ENCODE data around the gene NT5DC3. TPM values are rescaled to one million over a fixed set of nuclear protein-coding genes. Genes with fewer than 3 reads are reported as not detected.

The NT5DC3 gene
- total and polyA plus RNA-seq, 9 of the 15 experiments (the other 6 are each of a cell fraction or from before 2014, with no cell fraction given): 6.3 to 33.5 (median 24.5) TPM

DNA sequence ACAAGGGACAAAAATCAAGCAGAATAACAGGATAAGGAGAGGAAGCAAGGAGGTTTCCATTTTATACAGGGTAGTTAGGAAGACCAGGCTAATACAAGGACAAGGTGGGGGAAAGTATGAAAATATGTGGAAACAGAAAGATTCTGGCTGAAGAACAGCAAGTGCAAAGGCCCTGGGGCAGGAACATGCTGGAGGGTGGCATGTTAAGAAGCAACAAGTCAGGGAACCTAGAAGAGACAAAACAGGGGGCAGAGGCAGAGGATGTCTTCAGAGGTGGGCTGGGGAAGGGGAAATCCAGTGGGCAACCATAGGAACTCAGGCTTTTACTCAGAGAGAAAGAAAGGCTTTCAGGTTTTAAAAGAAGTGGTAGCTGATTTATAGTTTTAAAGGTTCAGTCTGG, 54.8 kb downstream of the NT5DC3 start:
- TF ChIP-seq, protein P1, sequence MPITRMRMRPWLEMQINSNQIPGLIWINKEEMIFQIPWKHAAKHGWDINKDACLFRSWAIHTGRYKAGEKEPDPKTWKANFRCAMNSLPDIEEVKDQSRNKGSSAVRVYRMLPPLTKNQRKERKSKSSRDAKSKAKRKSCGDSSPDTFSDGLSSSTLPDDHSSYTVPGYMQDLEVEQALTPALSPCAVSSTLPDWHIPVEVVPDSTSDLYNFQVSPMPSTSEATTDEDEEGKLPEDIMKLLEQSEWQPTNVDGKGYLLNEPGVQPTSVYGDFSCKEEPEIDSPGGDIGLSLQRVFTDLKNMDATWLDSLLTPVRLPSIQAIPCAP (CRISPR knock-in tag; IDR thresholded peaks at IDR 0.05; ENCODE audit: borderline replicate concordance): no peak
- TF ChIP-seq RBM25 (IDR thresholded peaks at IDR 0.05; ENCODE audit: low read depth, low read length, severe bottlenecking): peak; percentile 49
- Histone ChIP-seq H3K36me3 (ENCODE audit: control insufficient read depth, insufficient read depth, low read length) (peaks cover 78% of the 10 kb centered on the region), H3K9ac (ENCODE audit: insufficient read depth in 1 of 2, low read depth in 2 of 2, low read length in 2 of 2) (no peak overlapping the region), H3K4me3 (no peak overlapping the region), H3K9me3 (replicated peaks; ENCODE audit: control insufficient read depth, insufficient read depth, low read depth, low read length) (no peaks in the 10 kb centered on the region), H3K79me2 (ENCODE audit: control insufficient read depth, insufficient read depth, low read length) (no peaks in the 10 kb centered on the region), H3K27me3 (ENCODE audit: control insufficient read depth in 2 of 2, insufficient read depth in 2 of 2, low read length in 2 of 2) (no peaks in the 10 kb centered on the region), H4K20me1 (replicated peaks; ENCODE audit: control insufficient read depth, insufficient read depth, low read length) (no peaks in the 10 kb centered on the region), H2AFZ (ENCODE audit: low read depth, low read length) (no peak overlapping the region), H3K4me2 (ENCODE audit: insufficient read depth, low read length) (no peak overlapping the region), H3K9me1 (ENCODE audit: control insufficient read depth, insufficient read depth, low read length) (no peaks in the 10 kb centered on the region), H3K27ac (ENCODE audit: extremely low read depth, low read depth, low read length) (no peak overlapping the region), H3K4me1 (replicated peaks in 1 of 2; ENCODE audit: control insufficient read depth in 2 of 2, insufficient read depth in 2 of 2, low read length in 2 of 2) (no peaks in the 10 kb centered on the region)
- intact Hi-C loops (cut with micrococcal nuclease) (no loop called here), in situ Hi-C loops (cut with MboI) (no loop called here)
- FAIRE-seq: no peak
- DNase-seq (ENCODE audit: extremely low read depth in 1 of 4, low spot score in 3 of 4): no peak
- no TSS peak for BruUV-seq (replicated peaks)
- ChIA-PET POLR2A (interaction anchor here (0.9 kb wide), 1 partner anchor 14 kb away, joined by 5 read pairs; no protein-coding TSS in a partner anchor), CTCF (ENCODE audit: low intra/inter-chr PET ratio) (no interaction called here)
- no peak for ATAC-seq

DNA sequence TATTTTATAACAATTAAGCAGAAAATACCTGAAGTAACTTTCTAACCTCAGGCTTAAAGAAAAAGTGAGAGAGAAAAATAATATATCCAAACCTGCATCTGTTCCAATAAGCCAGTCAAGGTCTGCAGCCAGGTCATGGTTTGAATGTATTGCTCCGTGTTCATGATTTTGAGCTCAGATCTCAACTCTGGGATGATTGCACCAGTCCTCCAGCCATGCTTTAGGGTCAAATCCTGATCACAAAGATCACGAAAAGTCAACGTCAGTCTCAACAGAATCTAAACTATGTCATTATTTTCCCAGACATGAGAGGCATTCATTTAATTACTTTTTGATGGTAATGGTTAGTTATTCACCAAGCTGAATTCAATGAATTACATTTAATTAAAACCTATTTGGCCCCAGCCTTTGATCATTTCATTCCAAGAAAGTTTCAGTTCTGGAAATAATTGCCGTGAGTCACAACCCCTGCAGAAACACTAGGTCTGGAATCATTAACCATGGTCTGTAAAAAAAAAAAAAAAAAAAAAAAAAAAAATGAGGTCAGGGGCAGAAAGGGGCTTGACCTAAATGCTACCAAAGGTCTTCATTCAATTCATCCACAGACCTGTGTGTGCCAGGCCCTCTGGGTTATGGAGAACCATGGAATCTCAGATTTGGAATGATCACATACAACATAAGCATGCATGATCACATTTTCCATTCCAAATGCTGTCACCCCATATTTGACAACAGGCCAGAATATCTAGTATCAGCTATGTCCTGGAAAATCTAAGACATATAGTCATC, 55.6 kb downstream of the NT5DC3 start:
- CTCF ChIA-PET (ENCODE audit: low intra/inter-chr PET ratio): no interaction called here
- Histone ChIP-seq H3K4me3 (no peak overlapping the region), H3K36me3 (ENCODE audit: control insufficient read depth, insufficient read depth, low read length) (peaks cover 81% of the 10 kb centered on the region), H3K9ac (ENCODE audit: insufficient read depth in 1 of 2, low read depth in 2 of 2, low read length in 2 of 2) (no peak overlapping the region), H3K27ac (ENCODE audit: extremely low read depth, low read depth, low read length) (no peak overlapping the region), H3K79me2 (ENCODE audit: control insufficient read depth, insufficient read depth, low read length) (no peaks in the 10 kb centered on the region), H3K9me3 (replicated peaks; ENCODE audit: control insufficient read depth, insufficient read depth, low read depth, low read length) (no peaks in the 10 kb centered on the region), H3K27me3 (ENCODE audit: control insufficient read depth in 2 of 2, insufficient read depth in 2 of 2, low read length in 2 of 2) (no peaks in the 10 kb centered on the region), H3K9me1 (ENCODE audit: control insufficient read depth, insufficient read depth, low read length) (no peaks in the 10 kb centered on the region), H3K4me1 (replicated peaks in 1 of 2; ENCODE audit: control insufficient read depth in 2 of 2, insufficient read depth in 2 of 2, low read length in 2 of 2) (no peaks in the 10 kb centered on the region), H4K20me1 (replicated peaks; ENCODE audit: control insufficient read depth, insufficient read depth, low read length) (no peaks in the 10 kb centered on the region), H2AFZ (ENCODE audit: low read depth, low read length) (no peak overlapping the region), H3K4me2 (ENCODE audit: insufficient read depth, low read length) (no peak overlapping the region)
- POLR2A ChIA-PET: interaction anchor here (1.2 kb wide), 1 partner anchor 13 kb away, joined by 6 read pairs; no protein-coding TSS in a partner anchor
- WGBS (ENCODE audit: insufficient coverage, low coverage, missing lambda C conversion rate): 95% methylated on average over 4 of the region's 4 CpGs
- in situ Hi-C loops (cut with MboI): no loop called here
- BruUV-seq (replicated peaks): no TSS peak
- intact Hi-C loops (cut with micrococcal nuclease): no loop called here
- FAIRE-seq (no peak), DNase-seq (ENCODE audit: extremely low read depth in 1 of 4, low spot score in 3 of 4) (no peak), ATAC-seq (no peak)
- no peak for TF ChIP-seq ZNF785 (CRISPR knock-in tag; IDR thresholded peaks at IDR 0.05)
- TF ChIP-seq, protein P2, sequence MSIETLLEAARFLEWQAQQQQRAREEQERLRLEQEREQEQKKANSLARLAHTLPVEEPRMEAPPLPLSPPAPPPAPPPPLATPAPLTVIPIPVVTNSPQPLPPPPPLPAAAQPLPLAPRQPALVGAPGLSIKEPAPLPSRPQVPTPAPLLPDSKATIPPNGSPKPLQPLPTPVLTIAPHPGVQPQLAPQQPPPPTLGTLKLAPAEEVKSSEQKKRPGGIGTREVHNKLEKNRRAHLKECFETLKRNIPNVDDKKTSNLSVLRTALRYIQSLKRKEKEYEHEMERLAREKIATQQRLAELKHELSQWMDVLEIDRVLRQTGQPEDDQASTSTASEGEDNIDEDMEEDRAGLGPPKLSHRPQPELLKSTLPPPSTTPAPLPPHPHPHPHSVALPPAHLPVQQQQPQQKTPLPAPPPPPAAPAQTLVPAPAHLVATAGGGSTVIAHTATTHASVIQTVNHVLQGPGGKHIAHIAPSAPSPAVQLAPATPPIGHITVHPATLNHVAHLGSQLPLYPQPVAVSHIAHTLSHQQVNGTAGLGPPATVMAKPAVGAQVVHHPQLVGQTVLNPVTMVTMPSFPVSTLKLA (conservative IDR thresholded peaks at IDR 0.05): no peak
- TF ChIP-seq CHCHD3 (CRISPR knock-in tag; IDR thresholded peaks at IDR 0.05): no peak
- TF ChIP-seq, protein P3, sequence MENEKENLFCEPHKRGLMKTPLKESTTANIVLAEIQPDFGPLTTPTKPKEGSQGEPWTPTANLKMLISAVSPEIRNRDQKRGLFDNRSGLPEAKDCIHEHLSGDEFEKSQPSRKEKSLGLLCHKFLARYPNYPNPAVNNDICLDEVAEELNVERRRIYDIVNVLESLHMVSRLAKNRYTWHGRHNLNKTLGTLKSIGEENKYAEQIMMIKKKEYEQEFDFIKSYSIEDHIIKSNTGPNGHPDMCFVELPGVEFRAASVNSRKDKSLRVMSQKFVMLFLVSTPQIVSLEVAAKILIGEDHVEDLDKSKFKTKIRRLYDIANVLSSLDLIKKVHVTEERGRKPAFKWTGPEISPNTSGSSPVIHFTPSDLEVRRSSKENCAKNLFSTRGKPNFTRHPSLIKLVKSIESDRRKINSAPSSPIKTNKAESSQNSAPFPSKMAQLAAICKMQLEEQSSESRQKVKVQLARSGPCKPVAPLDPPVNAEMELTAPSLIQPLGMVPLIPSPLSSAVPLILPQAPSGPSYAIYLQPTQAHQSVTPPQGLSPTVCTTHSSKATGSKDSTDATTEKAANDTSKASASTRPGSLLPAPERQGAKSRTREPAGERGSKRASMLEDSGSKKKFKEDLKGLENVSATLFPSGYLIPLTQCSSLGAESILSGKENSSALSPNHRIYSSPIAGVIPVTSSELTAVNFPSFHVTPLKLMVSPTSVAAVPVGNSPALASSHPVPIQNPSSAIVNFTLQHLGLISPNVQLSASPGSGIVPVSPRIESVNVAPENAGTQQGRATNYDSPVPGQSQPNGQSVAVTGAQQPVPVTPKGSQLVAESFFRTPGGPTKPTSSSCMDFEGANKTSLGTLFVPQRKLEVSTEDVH (IDR thresholded peaks at IDR 0.05; ENCODE audit: low read depth, partially characterized antibody): no peak
- no peak for TF ChIP-seq KLF10 (CRISPR knock-in tag; IDR thresholded peaks at IDR 0.05)
- TF ChIP-seq ZNF717 (CRISPR knock-in tag; IDR thresholded peaks at IDR 0.05): no peak
- no peak for TF ChIP-seq KDM4B (IDR thresholded peaks at IDR 0.05; ENCODE audit: borderline replicate concordance in 2 of 2, low read depth in 1 of 2)
- TF ChIP-seq CBX5 (IDR thresholded peaks at IDR 0.05; ENCODE audit: borderline replicate concordance, low read depth): no peak
